Liver (tissue), 3 donors: Measurements from ENCODE around the gene HMMR.

Experiments
- CTCF ChIP-seq: fragments of 150-350 bp; IDR thresholded peaks from 2 replicates; pipeline ENCODE4 v1.5.1; 2017; ENCODE audit warnings: improper control_type of control experiment, low read depth, low read length; ENCODE audit not compliant: missing input control
- EGR1 ChIP-seq, 2 donors: IDR thresholded peaks; 2 replicates each; pipeline ENCODE4 v1.6.1; 2016 to 2018; ENCODE audit warnings: antibody characterized with exemption in 2 of 2, low read depth in 2 of 2
- JUND ChIP-seq, 2 donors: IDR thresholded peaks; 2 replicates each; pipeline ENCODE4 v1.6.1; 2016; ENCODE audit warnings: antibody characterized with exemption in 2 of 2
- NR2F2 ChIP-seq: IDR thresholded peaks from 2 replicates; pipeline ENCODE4 v1.6.1; 2016; ENCODE audit warnings: antibody characterized with exemption
- RAD21 ChIP-seq, 2 donors: IDR thresholded peaks; 2 replicates each; pipeline ENCODE4 v1.6.1; 2016; ENCODE audit warnings: antibody characterized with exemption in 2 of 2, mild to moderate bottlenecking in 2 of 2
- REST ChIP-seq: IDR thresholded peaks from 2 replicates; pipeline ENCODE4 v1.6.1; 2016; ENCODE audit warnings: antibody characterized with exemption, mild to moderate bottlenecking
- TAF1 ChIP-seq: conservative IDR thresholded peaks from 2 replicates; pipeline ENCODE4 v1.6.1; 2016; ENCODE audit warnings: antibody characterized with exemption, mild to moderate bottlenecking
- YY1 ChIP-seq: IDR thresholded peaks from 2 replicates; pipeline ENCODE4 v1.6.1; 2016; ENCODE audit warnings: antibody characterized with exemption, mild to moderate bottlenecking
- TF ChIP-seq, protein P1 (sequence below): IDR thresholded peaks from 2 replicates; pipeline ENCODE4 v1.6.1; 2016; ENCODE audit warnings: antibody characterized with exemption
- donor health status: healthy.
- donor health status: healthy.

GRCh38 chr5:163531272-163531671 is 70.8 kb downstream of the HMMR start:
- TF ChIP-seq YY1 = no peak
- TF ChIP-seq CTCF = no peak
- TF ChIP-seq, protein P1, sequence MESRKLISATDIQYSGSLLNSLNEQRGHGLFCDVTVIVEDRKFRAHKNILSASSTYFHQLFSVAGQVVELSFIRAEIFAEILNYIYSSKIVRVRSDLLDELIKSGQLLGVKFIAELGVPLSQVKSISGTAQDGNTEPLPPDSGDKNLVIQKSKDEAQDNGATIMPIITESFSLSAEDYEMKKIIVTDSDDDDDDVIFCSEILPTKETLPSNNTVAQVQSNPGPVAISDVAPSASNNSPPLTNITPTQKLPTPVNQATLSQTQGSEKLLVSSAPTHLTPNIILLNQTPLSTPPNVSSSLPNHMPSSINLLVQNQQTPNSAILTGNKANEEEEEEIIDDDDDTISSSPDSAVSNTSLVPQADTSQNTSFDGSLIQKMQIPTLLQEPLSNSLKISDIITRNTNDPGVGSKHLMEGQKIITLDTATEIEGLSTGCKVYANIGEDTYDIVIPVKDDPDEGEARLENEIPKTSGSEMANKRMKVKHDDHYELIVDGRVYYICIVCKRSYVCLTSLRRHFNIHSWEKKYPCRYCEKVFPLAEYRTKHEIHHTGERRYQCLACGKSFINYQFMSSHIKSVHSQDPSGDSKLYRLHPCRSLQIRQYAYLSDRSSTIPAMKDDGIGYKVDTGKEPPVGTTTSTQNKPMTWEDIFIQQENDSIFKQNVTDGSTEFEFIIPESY = no peak
- no peak for TF ChIP-seq RAD21 (IDR thresholded peaks at IDR 0.05)
- TF ChIP-seq NR2F2 = no peak
- TF ChIP-seq JUND (IDR thresholded peaks at IDR 0.05) = no peak
- TF ChIP-seq TAF1 = no peak
- no peak for TF ChIP-seq EGR1 (IDR thresholded peaks at IDR 0.05; ENCODE audit: low read depth in 2 of 2)
- TF ChIP-seq REST = no peak
